Fibroblast of skin of back (primary cell): ENCODE results near the gene PYGO2. TPM values are rescaled to one million over a fixed set of nuclear protein-coding genes. Genes with fewer than 3 reads are reported as not detected.

Source experiments
- DNase-seq: peaks from one replicate; pipeline ENCODE4 v3.0.0-alpha.2; 2013
- polyA plus RNA-seq, 2 experiments: library from polyadenylated mRNA; unstranded; fragments of 120-200 nt; gene quantifications; one replicate each; pipeline ENCODE4 v1.2.1, GENCODE V29; 2013; ENCODE audit not compliant: insufficient read length in 2 of 2

Gene PYGO2, protein sequence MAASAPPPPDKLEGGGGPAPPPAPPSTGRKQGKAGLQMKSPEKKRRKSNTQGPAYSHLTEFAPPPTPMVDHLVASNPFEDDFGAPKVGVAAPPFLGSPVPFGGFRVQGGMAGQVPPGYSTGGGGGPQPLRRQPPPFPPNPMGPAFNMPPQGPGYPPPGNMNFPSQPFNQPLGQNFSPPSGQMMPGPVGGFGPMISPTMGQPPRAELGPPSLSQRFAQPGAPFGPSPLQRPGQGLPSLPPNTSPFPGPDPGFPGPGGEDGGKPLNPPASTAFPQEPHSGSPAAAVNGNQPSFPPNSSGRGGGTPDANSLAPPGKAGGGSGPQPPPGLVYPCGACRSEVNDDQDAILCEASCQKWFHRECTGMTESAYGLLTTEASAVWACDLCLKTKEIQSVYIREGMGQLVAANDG
- 24.0 TPM for polyA plus RNA-seq (2013, experiment 1 of 2; ENCODE audit: insufficient read length)
- 17.3 TPM for polyA plus RNA-seq (2013, experiment 2 of 2; ENCODE audit: insufficient read length)

GRCh38 chr1:154961207-154962155 is at the start of gene PYGO2:
Gene PYGO2 (minus strand): TSS chr1:154961782. CDS start chr1:154961576, 206 bp downstream.
- peak; percentile 80 for DNase-seq

DNA sequence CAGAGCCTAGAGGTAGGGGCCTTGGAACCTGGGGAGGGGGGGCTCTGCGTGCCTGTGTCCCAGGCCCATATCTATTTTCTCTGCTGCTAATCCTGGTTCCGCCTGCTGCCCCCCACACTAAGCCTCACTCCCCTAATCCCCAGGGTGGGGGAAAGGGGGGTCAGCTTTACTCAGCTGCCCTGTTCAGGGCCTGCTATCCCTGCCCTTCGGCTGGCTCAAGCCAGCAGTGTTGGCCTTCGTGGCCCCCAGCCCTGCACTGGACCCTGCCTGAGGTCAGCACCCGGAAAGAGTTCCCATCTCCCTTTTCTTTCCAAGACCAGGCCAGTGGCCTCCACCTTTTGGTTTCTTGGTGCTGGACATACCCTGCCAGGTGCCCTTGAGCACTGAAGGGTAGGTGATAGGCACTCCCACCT is 49.4 kb upstream of the PYGO2 start:
- no peak for DNase-seq

GRCh38 chr1:155010211-155010918 is 48.8 kb upstream of the PYGO2 start:
- no peak for DNase-seq

DNA sequence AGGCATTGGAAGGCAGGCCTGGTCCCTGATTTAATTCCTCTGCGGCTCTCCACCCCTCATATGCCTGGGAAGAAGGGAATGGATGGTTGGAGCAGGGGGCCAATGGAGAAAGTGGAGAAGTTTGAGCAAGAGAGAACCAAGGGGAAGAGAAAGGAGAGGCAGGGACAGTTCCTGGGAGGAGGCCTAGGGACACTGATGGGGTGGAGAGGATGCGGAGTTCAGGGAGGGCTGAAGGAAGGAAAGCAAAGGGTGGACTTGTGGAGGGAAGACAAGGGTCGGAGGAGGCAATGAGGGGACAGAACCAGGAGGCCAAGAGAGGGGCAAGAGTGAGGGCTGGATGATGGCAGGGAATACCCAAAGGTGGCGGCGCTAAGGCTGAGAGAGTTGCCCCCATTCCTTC is 48.2 kb upstream of the PYGO2 start:
- DNase-seq = no peak

DNA sequence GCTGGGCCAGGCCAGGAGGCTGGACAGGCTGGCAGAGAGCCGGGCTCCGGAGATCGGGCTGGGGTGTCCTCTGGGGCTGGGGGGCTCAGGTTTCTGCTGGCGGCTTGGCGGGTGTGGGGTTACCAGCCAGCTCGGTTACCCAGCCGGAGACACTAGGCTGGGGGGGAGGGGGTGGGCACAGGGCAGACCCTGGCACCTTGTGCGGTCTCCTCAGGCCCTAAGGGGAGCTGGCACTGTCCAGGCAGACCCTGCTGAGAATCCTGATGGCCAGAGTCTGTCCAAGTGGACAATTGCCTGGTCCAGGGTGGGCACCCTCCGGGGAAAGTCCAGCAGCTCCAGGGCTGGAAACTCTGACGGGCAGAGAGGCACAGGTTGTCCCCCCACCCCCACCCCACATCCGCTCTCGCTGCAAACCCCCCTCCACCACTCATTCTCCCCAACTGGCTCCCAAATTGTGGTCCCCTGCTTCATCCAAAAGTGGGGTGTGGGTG is 47.7 kb upstream of the PYGO2 start:
- DNase-seq = no peak

- DNase-seq = no peak
These were observed 46.7 kb upstream of the PYGO2 start for GRCh38 chr1:155008015-155008941.

GRCh38 chr1:155007251-155007828 is 45.8 kb upstream of the PYGO2 start:
- DNase-seq = no peak

DNA sequence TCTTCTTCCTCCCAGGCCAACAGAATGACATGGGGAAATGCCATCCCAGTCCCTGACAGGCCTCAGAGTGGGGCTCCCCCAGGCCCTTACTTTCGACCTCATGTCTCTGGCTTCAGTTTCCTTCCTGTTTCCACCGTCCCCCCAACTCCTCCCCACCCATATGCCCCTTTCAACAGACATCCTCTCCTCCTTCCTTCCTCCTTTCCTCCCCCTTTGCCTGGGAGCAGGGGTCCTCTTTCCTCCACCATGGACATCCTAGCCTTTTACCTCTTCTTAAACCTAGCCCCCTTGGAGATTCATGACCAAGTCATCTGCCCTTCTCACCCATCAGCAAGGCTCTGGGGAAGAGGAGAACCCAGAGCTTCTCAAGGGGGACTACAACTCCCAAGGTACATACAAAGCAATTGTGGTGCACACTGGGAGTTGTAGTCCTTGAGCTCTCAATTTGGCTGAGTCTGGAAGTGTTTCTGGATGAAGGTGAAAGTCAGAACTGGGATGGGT is 45.1 kb upstream of the PYGO2 start:
- peak; percentile 44 for DNase-seq

DNA sequence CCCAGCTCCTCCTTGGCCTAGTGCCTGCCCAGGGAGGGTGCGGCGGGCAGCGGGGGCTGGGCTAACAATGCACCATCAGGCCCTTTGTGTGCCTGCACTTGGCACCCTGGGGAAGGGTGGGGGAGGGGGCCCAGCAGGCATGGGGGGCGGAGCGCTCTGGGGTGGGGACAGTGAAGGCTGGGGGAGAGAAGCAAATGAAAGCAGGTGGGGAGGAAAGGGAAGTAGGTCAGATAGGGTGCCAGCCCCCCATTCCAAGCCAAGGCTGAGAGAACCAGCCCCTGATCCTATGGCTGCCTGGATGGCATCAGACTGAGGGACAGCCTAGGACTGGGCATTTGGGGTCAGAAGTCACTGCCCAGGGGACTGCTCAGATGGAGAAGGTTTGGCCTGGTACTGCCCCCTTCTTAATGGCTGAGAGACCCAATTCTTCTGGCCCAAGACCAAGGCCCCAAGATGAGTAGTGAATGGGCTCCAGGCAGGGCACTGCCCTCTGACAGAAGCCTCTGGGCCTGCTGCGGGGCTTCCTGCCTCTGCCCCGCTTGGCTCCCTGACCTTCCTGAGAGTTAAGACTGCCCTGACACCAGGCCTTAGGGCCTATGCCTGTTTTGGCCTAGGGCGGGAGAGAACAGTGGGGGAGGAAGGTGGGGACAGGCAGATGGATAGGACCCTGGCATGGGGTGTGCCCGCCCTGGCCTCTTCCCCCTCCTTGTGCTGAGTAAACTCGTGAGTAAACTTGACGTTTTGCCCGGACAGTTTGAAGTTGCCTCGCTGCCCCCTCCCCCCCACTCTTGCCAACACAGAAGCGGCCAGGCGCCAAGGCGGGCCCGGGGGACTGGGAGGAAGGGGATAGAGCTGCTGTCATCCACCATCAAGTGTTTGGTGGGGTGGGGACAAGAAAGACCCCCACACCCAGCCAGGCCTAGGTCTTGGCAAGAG is 43.8 kb upstream of the PYGO2 start:
- DNase-seq = no peak

DNA sequence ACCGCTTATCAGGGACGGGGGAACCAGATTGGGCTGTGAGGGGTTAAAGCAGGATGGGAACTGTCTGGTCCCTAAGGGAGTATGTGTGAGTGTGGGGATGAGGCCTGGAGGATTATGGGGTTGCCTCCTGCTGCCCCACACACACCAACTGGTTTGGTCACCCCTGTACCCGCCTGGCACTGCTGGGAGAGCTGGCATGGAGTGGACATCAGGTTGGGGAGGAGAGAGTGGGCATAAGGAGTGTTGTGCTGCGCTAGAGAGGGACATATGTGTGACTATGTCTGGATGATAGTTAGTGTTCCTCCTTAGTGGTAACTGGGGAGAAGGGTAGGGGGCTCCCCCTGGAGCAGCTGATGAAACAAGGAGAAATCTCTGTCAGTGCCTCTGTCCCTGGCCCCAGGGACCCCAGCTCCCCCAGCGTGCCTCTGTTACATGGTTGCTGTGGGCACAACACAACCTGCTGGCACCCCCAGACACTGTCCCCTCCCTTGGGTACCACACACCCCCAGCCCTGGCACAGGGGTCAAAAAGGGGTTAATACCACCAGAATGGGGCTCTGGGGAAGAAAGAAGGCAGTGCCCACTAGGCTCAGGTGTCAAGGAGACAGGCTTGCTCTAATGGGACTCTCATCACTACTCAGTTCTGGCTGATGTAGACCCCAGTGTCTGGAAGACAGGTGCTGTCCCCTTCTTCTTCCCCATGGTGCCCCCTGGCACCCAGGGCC is 42.9 kb upstream of the PYGO2 start:
- no peak for DNase-seq

GRCh38 chr1:155003766-155004351 is 42.3 kb upstream of the PYGO2 start:
- DNase-seq = peak; percentile 59

DNA sequence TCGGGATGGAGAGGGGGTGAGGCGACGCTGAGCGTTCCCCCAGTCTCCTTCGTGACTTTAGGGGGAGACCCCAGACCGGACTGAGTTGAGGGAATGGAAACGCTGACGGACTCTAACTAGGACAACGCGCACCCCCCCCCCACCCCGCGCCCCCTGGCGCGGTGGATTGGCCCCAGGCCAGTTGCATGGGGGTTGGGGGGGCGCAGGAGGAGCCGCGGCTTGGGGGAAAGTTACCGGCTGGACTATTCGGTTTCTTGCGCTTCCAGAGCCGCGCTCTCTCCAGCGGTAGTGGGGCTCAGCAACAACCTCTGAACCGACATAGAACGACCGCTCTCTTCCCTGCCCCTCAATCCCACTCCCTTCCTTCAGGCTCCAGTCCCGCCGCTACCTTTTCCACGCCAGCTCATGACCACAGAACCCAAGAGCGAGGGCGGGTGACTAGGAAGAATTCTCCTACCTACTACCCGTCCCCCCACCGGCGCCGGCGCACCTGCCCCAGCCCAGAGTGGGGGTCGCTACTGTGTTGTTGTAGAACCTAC is 41.7 kb upstream of the PYGO2 start:
- peak; percentile 20 for DNase-seq

- DNase-seq = peak; percentile 19
These were observed 41.1 kb upstream of the PYGO2 start, which contains the start of gene ZBTB7B for GRCh38 chr1:155002464-155003226. Gene ZBTB7B (plus strand): TSS chr1:155002802. CDS start chr1:155014661, 11,859 bp downstream.

- DNase-seq = peak; percentile 99
These were observed 40.3 kb upstream of the PYGO2 start for GRCh38 chr1:155001675-155002463.

GRCh38 chr1:155001425-155001674 is 39.8 kb upstream of the PYGO2 start:
- no peak for DNase-seq

DNA sequence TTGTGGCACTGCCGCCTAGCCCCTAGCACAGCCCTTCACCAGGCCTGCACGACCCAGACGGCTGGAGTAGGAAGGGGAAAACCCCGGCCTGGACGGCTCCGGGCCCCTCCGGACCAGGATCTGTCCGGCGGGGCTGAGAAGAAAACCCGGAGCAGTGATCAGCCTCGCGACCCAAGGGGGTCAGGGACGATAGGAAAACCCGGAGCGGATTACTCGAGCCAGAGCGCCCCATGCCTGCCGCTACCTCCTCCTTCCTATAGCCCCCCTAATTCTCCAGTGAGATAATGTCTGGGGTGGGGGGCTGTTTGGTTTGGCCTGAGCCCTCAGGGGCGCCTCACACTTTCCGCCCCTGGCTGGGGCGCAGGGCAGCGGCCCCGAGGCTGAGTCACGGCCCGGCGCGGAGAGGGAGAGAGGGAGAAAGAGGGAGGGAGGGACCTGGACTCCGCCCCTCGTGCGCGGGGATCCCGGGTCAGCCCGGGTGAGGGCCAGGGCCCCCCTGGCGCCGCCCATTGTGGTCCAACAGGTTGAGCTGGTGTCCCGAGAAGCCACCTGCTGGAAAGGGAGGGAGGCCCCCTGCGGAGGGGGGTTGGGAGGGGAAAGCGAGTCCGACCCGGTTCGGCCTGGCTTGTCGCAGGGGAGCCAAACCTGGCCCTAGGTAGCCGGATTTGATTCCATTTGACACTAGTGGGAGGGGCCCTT is 39.3 kb upstream of the PYGO2 start:
- peak; percentile 89 for DNase-seq
